ENCODE data around the gene GTPBP6.

GRCh38 chrX:307261-308111, 11.1 kb downstream of the GTPBP6 start:
- no peak for TF ChIP-seq GATA2 (IDR thresholded peaks at IDR 0.05; ENCODE audit: low read depth, low read length)
- TF ChIP-seq GATA3 (IDR thresholded peaks at IDR 0.05; ENCODE audit: low read depth, low read length), result no peak

Data from SH-SY5Y (cell line).